VCaP (cell line): Measurements from ENCODE around the gene TNS3.

Source experiments
- H3K27ac ChIP-seq: fragments of 450-650 bp; 2 replicates; pipeline ENCODE4 v1.5.1; 2017
- TF ChIP-seq, protein P1 (sequence below): fragments of 450-650 bp; conservative IDR thresholded peaks from 2 replicates; pipeline ENCODE4 v1.5.1; 2017; ENCODE audit warnings: mild to moderate bottlenecking, moderate library complexity

TNS3 gene

DNA sequence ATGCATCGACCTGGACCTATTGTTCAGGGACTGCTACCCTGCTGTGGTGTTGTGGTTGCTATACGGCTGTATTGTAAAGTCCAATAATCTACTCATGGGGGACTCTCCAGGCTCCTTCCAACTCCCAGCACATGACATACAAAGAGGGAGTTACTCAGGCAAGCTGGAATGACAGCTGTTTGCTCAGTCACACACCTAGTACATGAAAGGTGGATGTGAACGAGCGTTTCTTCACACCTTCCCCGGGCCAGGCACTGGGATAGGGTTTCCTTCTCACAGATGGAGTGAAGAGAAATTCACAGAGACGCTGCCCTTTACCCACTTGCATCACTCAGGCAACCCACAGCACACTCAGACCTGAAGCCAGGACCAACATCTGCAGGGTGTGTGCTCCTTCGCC is 215.7 kb downstream of the TNS3 start:
- TF ChIP-seq, protein P1, sequence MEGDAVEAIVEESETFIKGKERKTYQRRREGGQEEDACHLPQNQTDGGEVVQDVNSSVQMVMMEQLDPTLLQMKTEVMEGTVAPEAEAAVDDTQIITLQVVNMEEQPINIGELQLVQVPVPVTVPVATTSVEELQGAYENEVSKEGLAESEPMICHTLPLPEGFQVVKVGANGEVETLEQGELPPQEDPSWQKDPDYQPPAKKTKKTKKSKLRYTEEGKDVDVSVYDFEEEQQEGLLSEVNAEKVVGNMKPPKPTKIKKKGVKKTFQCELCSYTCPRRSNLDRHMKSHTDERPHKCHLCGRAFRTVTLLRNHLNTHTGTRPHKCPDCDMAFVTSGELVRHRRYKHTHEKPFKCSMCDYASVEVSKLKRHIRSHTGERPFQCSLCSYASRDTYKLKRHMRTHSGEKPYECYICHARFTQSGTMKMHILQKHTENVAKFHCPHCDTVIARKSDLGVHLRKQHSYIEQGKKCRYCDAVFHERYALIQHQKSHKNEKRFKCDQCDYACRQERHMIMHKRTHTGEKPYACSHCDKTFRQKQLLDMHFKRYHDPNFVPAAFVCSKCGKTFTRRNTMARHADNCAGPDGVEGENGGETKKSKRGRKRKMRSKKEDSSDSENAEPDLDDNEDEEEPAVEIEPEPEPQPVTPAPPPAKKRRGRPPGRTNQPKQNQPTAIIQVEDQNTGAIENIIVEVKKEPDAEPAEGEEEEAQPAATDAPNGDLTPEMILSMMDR: no peak
- H3K27ac ChIP-seq: no peak overlapping the region

DNA sequence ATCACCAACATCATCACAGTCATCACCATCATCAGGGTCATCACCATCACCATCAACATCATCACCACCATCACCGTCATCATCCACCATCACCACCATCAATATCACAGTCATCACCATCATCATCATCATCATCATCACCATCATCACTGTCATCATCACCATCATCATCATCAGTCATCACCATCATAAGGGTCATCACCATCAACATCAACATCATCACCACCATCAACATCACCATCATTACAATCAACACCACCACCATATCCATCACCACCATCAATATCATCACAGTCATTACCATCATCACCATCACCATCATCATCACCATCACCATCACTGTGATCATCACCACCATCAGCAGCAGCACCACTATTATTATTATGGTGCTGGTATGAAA is 218.9 kb downstream of the TNS3 start:
- H3K27ac ChIP-seq: no peak overlapping the region
- TF ChIP-seq, protein P1: no peak

DNA sequence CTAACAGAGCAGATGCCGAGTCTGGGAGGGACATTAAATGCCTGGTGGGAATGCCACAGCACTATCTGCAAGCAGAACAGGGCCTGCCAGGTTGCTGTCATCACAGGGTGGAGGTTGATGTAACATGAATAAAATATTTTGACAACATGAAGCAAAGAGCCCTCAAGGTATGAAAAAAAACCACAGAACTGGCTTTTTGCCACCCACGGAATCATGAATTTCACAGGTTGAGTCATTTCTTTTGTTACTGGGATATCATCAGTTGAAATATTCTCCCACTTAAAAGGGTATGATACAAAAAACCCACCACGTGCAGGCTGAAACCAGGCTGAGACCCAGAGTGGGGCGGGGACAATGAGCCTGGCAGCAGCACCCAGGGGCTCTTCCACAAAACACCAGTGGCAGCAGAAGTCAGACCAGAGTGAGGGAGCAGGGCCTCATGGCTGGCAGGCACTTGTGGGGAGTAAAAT is 220.1 kb downstream of the TNS3 start:
- no peak overlapping the region for H3K27ac ChIP-seq
- TF ChIP-seq, protein P1: no peak

DNA sequence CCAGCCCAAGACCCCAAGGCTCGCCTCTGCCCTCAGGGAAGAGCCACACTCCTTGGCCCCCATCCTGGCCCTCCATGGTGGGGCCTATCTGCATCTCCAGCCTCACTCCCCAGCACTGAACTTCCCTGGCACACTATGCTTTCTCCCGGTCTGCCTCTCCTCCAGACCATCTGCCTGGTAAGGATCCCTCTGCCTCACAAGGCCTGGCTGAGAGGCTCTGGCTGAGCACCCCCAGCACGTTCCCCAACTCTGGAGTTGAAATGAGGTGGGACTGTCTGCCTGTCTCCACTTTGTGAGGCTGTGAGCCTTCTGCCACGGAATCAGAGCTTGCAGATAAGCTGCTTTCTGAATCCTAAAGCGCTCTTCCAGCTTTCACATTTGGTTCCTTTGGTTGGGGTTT is 220.7 kb downstream of the TNS3 start:
- H3K27ac ChIP-seq: no peak overlapping the region

DNA sequence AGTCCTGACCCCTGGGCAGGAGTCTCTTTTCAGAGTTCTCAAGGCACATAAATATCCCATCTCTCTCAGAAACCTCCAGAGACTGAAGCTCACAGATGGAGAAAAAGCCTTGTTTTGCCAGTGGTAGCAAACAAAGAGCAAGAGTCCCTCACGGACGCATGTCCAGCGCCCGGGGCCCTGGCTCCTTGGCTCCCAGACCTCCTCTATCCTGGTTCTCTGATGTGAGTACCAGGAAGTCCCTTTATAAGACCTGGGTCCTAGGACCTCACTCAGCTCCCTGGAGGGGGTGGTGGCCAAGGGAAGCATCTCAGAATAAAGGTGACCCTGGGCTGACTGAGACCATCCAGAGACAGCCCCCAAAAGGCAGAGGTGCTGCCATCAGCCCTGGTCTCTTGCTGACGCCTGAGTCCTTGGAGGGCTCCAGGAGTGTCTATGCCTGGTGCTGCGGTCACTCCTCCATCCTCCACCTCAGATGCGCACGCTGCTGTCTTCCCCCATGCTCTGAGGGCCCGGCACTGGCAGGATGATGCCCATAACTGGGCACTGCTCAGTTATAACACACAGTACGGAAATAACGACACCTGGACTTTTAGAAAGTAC is 221.5 kb downstream of the TNS3 start:
- TF ChIP-seq, protein P1: no peak
- no peak overlapping the region for H3K27ac ChIP-seq

More for the DNA sequence above, 220.7 kb downstream of the TNS3 start:
- TF ChIP-seq, protein P1: no peak

DNA sequence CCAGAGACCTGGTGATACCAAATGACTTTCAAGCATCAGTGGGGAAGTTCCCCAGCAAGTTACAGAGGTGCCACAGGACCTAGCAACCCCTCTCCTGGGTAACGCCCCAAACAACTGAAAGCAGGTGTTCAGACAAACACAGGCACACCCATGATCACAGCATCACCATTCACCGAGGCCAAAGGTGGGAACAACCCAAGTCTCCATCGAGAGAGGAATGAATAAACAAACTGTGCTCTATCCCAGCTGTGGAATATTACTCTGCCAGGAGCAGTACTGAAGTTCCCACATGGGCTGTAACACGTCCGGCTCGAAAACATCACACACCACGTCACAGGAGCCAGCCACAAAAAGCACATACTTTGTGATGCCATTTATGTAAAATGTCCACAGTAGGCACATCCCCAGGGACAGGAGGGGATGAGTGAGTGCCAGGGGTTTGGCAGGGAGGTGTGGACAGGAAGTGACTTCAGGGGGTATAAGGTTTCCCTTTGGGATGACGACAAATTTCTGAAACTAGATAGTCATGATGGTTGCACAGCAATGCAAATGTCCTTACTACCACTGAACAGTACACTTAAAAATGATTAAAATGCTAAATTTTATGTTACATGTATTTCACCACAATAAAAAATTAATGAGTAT is 222.8 kb downstream of the TNS3 start:
- TF ChIP-seq, protein P1: no peak
- no peak overlapping the region for H3K27ac ChIP-seq

DNA sequence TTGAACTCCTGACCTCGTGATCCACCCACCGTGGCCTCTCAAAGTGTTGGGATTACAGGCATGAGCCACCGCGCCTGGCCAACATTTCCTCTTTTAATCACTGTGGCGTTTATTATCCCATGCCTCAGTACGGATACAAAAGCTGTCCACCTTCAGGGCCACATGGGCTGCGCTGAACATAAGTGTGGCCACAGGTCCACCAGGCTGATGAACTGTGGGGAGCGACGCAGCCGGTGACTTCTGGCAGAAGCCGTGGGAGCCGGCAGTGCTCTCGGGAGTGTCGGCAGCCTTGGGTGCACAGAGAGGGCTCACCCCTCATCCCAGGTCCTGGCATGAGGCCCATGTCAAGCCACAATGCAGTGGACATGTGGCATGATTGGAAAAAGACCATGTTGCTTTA is 223.6 kb downstream of the TNS3 start:
- TF ChIP-seq, protein P1: no peak
- H3K27ac ChIP-seq: no peak overlapping the region
